ENCODE measurements around the gene HLA-A. TPM values are rescaled to one million over a fixed set of nuclear protein-coding genes. Genes with fewer than 3 reads are reported as not detected.

HLA-A gene
- total and polyA plus RNA-seq, 9 donors: 269 to 543 (median 366) TPM

DNA sequence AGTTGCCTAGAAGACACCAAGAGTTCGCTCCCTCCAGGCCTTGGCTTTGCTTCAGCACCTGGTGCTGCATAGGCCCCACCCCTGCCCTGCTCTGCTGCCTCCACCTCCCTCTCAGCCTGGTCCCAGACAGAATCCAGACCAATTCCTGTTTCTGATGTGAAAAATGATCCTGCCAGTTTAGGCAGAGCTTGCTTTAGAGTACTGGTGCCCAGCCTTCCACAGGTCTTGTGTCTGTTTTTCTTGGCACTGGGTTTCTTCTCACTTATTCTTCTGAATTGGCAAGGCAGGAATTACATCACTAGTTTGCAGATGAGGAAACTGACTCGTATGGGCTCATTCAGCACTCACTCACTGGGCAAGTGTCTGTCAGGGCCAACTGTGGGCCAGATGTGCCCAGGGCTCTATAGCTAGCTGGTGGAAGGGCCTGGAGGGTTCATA, 53.0 kb downstream of the HLA-A start:
- WGBS, 3 donors: 56 to 74% (median 71%) methylated on average over 2 of the region's 2 CpGs
- Histone ChIP-seq H3K27me3 (no peaks in the 10 kb centered on the region), H3K36me3 (no peaks in the 10 kb centered on the region), H3K27ac (no peak overlapping the region), H3K4me1 (ENCODE audit: insufficient read depth) (no peaks in the 10 kb centered on the region), H3K4me3 (no peak overlapping the region), H3K9me3 (no peaks in the 10 kb centered on the region)
- intact Hi-C loops (cut with DNase I): no loop called here
- no peak for DNase-seq
- TF ChIP-seq POLR2A (IDR thresholded peaks at IDR 0.05) (no peak), EP300 (IDR thresholded peaks at IDR 0.05) (no peak)
- TF ChIP-seq, protein P1, sequence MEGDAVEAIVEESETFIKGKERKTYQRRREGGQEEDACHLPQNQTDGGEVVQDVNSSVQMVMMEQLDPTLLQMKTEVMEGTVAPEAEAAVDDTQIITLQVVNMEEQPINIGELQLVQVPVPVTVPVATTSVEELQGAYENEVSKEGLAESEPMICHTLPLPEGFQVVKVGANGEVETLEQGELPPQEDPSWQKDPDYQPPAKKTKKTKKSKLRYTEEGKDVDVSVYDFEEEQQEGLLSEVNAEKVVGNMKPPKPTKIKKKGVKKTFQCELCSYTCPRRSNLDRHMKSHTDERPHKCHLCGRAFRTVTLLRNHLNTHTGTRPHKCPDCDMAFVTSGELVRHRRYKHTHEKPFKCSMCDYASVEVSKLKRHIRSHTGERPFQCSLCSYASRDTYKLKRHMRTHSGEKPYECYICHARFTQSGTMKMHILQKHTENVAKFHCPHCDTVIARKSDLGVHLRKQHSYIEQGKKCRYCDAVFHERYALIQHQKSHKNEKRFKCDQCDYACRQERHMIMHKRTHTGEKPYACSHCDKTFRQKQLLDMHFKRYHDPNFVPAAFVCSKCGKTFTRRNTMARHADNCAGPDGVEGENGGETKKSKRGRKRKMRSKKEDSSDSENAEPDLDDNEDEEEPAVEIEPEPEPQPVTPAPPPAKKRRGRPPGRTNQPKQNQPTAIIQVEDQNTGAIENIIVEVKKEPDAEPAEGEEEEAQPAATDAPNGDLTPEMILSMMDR (IDR thresholded peaks at IDR 0.05): no peak

Small RNA genes lying within 50 kb of the gene (small RNA-seq; reads per million reads assigned to genes)
- not detected for gene HLA-U

Other genes starting within 250 kb of the HLA-A start
- 10 to 100 TPM; 16.3 to 43.4 (median 29.6) TPM for gene HLA-F, start 219.1 kb upstream of the HLA-A start, total RNA-seq
- 10 to 100 TPM; 16.8 to 61.6 TPM for gene HLA-F, start 219.1 kb upstream of the HLA-A start, polyA plus RNA-seq
- 1 to 10 TPM in 1 of 7 donors, under 1 TPM in 3, not detected in 3; 0.23 to 1.1 (median 0.43) TPM for gene HLA-G, start 114.7 kb upstream of the HLA-A start, total RNA-seq
- gene HLA-G, start 114.7 kb upstream of the HLA-A start, polyA plus RNA-seq: under 1 TPM; 0.06 to 0.23 TPM
- 10 to 100 TPM; 23.9 to 37.9 (median 28.3) TPM for gene POLR1H, start 118.7 kb downstream of the HLA-A start, total RNA-seq
- 10 to 100 TPM; 23.1 to 46.6 TPM for gene POLR1H, start 118.7 kb downstream of the HLA-A start, polyA plus RNA-seq
- gene PPP1R11, start 124.7 kb downstream of the HLA-A start, total RNA-seq: 10 to 100 TPM; 27.8 to 50.8 (median 43.2) TPM
- 100 to 1,000 TPM in 1 of 2 donors, 10 to 100 TPM in 1; 48.6 to 114 TPM for gene PPP1R11, start 124.7 kb downstream of the HLA-A start, polyA plus RNA-seq
- gene RNF39, start 133.2 kb downstream of the HLA-A start, total RNA-seq: 1 to 10 TPM in 3 of 7 donors, under 1 TPM in 3, not detected in 1; 0.28 to 3.1 (median 0.97) TPM
- 1 to 10 TPM in 1 of 2 donors, under 1 TPM in 1; 0.57 to 1.1 TPM for gene RNF39, start 133.2 kb downstream of the HLA-A start, polyA plus RNA-seq
- gene TRIM31, start 170.6 kb downstream of the HLA-A start, total RNA-seq: not detected
- not detected for gene TRIM31, start 170.6 kb downstream of the HLA-A start, polyA plus RNA-seq
- gene TRIM40, start 193.6 kb downstream of the HLA-A start, total RNA-seq: not detected
- gene TRIM40, start 193.6 kb downstream of the HLA-A start, polyA plus RNA-seq: not detected
- gene TRIM10, start 218.7 kb downstream of the HLA-A start, total RNA-seq: under 1 TPM in 1 of 7 donors, not detected in 6; 0.10 TPM
- gene TRIM10, start 218.7 kb downstream of the HLA-A start, polyA plus RNA-seq: not detected
- under 1 TPM in 1 of 7 donors, not detected in 6; 0.72 TPM for gene TRIM15, start 221.0 kb downstream of the HLA-A start, total RNA-seq
- not detected for gene TRIM15, start 221.0 kb downstream of the HLA-A start, polyA plus RNA-seq